Hepatocyte (in vitro differentiated cells): Measurements from ENCODE around the gene DUS2. TPM values are rescaled to one million over a fixed set of nuclear protein-coding genes. Genes with fewer than 3 reads are reported as not detected.

ENCODE experiments used
- DNase-seq: peaks from one replicate; pipeline ENCODE4 v3.0.0-alpha.2; 2016; ENCODE audit warnings: low spot score
- H2AFZ ChIP-seq: fragments of 200-600 bp; sonication (generic); 2 replicates; pipeline ENCODE4 v1.6.0; 2016; ENCODE audit warnings: antibody characterized with exemption, mild to moderate bottlenecking
- H3K27ac ChIP-seq: fragments of 200-600 bp; sonication (generic); 2 replicates; pipeline ENCODE4 v1.5.1; 2016; ENCODE audit warnings: mild to moderate bottlenecking
- H3K27me3 ChIP-seq: fragments of 200-600 bp; sonication (generic); 2 replicates; pipeline ENCODE4 v1.6.1; 2016
- H3K36me3 ChIP-seq: fragments of 200-600 bp; sonication (generic); replicated peaks from 2 replicates; pipeline ENCODE4 v1.5.1; 2016; ENCODE audit warnings: low read depth; ENCODE audit not compliant: insufficient read depth
- H3K4me1 ChIP-seq: fragments of 200-600 bp; sonication (generic); 2 replicates; pipeline ENCODE4 v1.5.1; 2016; ENCODE audit warnings: mild to moderate bottlenecking, moderate library complexity; ENCODE audit not compliant: insufficient read depth
- H3K4me2 ChIP-seq: fragments of 200-600 bp; sonication (generic); 2 replicates; pipeline ENCODE4 v1.6.0; 2016
- H3K4me3 ChIP-seq: fragments of 200-600 bp; sonication (generic); 2 replicates; pipeline ENCODE4 v1.5.1; 2016; ENCODE audit warnings: mild to moderate bottlenecking
- H3K79me2 ChIP-seq: fragments of 200-600 bp; sonication (generic); 2 replicates; pipeline ENCODE4 v1.6.0; 2017; ENCODE audit warnings: mild to moderate bottlenecking
- H3K9me2 ChIP-seq: fragments of 200-600 bp; sonication (generic); replicated peaks from 2 replicates; pipeline ENCODE4 v1.6.0; 2017; ENCODE audit warnings: mild to moderate bottlenecking; ENCODE audit not compliant: insufficient read depth
- H3K9me3 ChIP-seq: fragments of 200-600 bp; sonication (generic); 2 replicates; pipeline ENCODE4 v1.5.1; 2016; ENCODE audit warnings: low read depth, mild to moderate bottlenecking
- H4K20me1 ChIP-seq: fragments of 200-600 bp; sonication (generic); 2 replicates; pipeline ENCODE4 v1.6.0; 2016; ENCODE audit warnings: mild to moderate bottlenecking; ENCODE audit not compliant: insufficient read depth, poor library complexity, severe bottlenecking
- EZH2 ChIP-seq: fragments of 200-600 bp; sonication (generic); IDR thresholded peaks from 2 replicates; pipeline ENCODE4 v1.6.1; 2016; ENCODE audit warnings: antibody characterized with exemption, mild to moderate bottlenecking, borderline replicate concordance
- EZH2phosphoT487 ChIP-seq: fragments of 200-600 bp; sonication (generic); IDR thresholded peaks from one replicate; pipeline ENCODE4 v1.6.1; 2018; ENCODE audit warnings: antibody characterized with exemption, mild to moderate bottlenecking, low read depth, moderate library complexity; ENCODE audit not compliant: unreplicated experiment, severe bottlenecking
- WGBS: methylation state at CpG from one replicate; pipeline ENCODE4 v1.1.6; 2016; ENCODE audit warnings: low lambda C conversion rate; ENCODE audit errors: missing lambda C conversion rate; 5-methylcytosine and 5-hydroxymethylcytosine counted together
- polyA plus RNA-seq: library from polyadenylated mRNA; unstranded; fragments of >200 nt; fragmentation: Nextera tagmentation; extraction: Ambion mirVana; gene quantifications from 2 replicates; pipeline ENCODE4 v1.2.1, GENCODE V29; 2016
- total RNA-seq: library from RNA; depleted of rRNA; stranded (reverse); fragments of >200 nt; gene quantifications from 2 replicates; pipeline ENCODE4 v1.2.3, GENCODE V29; 2014
- TF ChIP-seq, protein P1 (sequence below): fragments of 200-600 bp; sonication (generic); IDR thresholded peaks from 2 replicates; pipeline ENCODE4 v1.5.1; 2016; ENCODE audit warnings: antibody characterized with exemption, mild to moderate bottlenecking; ENCODE audit not compliant: poor library complexity

DUS2 gene
- total and polyA plus RNA-seq, 2 experiments from 2014 or later = 11.8 to 18.0 TPM

DNA sequence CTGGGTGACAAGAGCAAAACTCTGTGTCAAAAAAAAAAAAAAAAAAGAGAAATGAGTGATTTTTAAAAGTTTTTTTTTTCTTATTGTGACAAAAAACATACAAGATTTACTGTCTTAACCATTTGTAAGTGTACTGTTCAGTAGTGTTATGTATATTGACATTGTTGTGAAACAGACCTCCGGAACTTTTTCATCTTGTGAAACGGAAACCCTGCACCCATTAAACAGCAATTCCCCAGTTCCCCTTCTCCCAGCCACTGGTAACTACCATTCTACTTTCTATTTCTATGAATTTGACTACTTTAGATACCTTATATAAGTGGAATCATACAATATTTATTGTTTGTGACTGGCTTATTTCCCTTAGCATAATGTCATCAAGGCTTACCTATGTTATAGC, 18.7 kb downstream of the DUS2 start:
- no peak overlapping the region for H3K4me3 ChIP-seq
- no peak overlapping the region for H2AFZ ChIP-seq
- H3K4me2 ChIP-seq = no peak overlapping the region
- H4K20me1 ChIP-seq = no peaks in the 10 kb centered on the region
- WGBS = 85% methylated on average over 2 of the region's 2 CpGs
- TF ChIP-seq EZH2phosphoT487 (no peak), EZH2 (no peak)
- TF ChIP-seq, protein P1, sequence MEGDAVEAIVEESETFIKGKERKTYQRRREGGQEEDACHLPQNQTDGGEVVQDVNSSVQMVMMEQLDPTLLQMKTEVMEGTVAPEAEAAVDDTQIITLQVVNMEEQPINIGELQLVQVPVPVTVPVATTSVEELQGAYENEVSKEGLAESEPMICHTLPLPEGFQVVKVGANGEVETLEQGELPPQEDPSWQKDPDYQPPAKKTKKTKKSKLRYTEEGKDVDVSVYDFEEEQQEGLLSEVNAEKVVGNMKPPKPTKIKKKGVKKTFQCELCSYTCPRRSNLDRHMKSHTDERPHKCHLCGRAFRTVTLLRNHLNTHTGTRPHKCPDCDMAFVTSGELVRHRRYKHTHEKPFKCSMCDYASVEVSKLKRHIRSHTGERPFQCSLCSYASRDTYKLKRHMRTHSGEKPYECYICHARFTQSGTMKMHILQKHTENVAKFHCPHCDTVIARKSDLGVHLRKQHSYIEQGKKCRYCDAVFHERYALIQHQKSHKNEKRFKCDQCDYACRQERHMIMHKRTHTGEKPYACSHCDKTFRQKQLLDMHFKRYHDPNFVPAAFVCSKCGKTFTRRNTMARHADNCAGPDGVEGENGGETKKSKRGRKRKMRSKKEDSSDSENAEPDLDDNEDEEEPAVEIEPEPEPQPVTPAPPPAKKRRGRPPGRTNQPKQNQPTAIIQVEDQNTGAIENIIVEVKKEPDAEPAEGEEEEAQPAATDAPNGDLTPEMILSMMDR = no peak
- no peak for DNase-seq
- H3K36me3 ChIP-seq = no peaks in the 10 kb centered on the region
- no peaks in the 10 kb centered on the region for H3K9me2 ChIP-seq
- no peaks in the 10 kb centered on the region for H3K79me2 ChIP-seq
- no peaks in the 10 kb centered on the region for H3K4me1 ChIP-seq
- H3K27me3 ChIP-seq = no peaks in the 10 kb centered on the region
- no peaks in the 10 kb centered on the region for H3K9me3 ChIP-seq
- no peak overlapping the region for H3K27ac ChIP-seq

DNA sequence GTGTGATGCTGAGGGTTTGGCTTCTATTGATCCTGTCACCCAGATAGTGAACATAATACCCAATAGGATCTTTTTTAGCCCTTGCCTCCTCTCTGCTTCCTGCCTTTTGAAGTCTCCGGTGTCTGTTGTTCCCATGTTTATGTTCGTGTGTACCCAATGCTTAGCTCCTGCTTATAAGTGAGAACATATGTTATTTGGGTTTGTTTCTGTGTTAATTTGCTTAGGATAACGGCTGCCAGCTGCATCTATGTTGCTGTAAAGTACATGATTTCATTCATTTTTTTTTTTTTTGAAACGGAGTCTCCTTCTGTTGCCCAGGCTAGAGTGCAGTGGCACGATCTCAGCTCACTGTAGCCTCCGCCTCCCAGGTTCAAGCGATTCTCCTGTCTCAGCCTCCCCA, 23.0 kb downstream of the DUS2 start:
- Histone ChIP-seq H3K79me2 (no peaks in the 10 kb centered on the region), H4K20me1 (no peaks in the 10 kb centered on the region), H3K9me2 (no peaks in the 10 kb centered on the region), H3K4me1 (no peaks in the 10 kb centered on the region), H3K36me3 (no peaks in the 10 kb centered on the region), H3K4me2 (no peak overlapping the region), H3K27ac (no peak overlapping the region), H3K27me3 (no peaks in the 10 kb centered on the region), H2AFZ (no peak overlapping the region), H3K4me3 (no peak overlapping the region), H3K9me3 (no peaks in the 10 kb centered on the region)
- DNase-seq = no peak
- WGBS = 72% methylated on average over 7 of the region's 7 CpGs
- TF ChIP-seq EZH2 (no peak), EZH2phosphoT487 (no peak)
- TF ChIP-seq, protein P1 = no peak

- Histone ChIP-seq H3K27ac (no peak overlapping the region), H3K36me3 (no peaks in the 10 kb centered on the region), H4K20me1 (no peaks in the 10 kb centered on the region), H3K9me2 (no peaks in the 10 kb centered on the region), H3K4me2 (no peak overlapping the region), H3K27me3 (no peaks in the 10 kb centered on the region), H3K9me3 (no peaks in the 10 kb centered on the region), H3K79me2 (no peaks in the 10 kb centered on the region), H3K4me1 (no peaks in the 10 kb centered on the region), H3K4me3 (no peak overlapping the region), H2AFZ (no peak overlapping the region)
- DNase-seq = no peak
- WGBS = 86% methylated on average over 2 of the region's 2 CpGs
- TF ChIP-seq EZH2phosphoT487 (no peak), EZH2 (no peak)
- TF ChIP-seq, protein P1 = no peak
Observed at GRCh38 chr16:68047987-68048386, 24.9 kb downstream of the DUS2 start.

DNA sequence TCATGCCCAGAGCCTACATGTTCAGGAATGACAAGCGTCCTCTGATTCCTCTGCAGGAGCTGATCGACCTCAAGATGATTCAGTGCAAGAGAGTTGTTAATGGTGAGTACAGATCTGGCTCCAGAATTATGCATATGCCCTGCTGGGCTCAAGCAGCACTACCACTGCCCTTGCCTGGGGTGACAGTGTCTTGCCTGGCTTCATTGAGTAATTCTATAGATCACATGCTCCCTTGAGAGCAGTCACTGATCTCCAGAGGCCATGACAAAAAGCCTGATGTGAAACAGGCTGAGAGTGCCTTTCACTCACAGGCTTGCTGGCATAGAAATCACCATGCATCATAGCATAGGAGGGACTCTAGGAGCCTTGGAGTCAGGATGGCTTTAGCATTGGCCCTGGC, 26.4 kb downstream of the DUS2 start:
- no peak for DNase-seq
- H3K4me1 ChIP-seq = no peaks in the 10 kb centered on the region
- no peak overlapping the region for H2AFZ ChIP-seq
- no peak overlapping the region for H3K4me2 ChIP-seq
- no peaks in the 10 kb centered on the region for H3K27me3 ChIP-seq
- no peak overlapping the region for H3K27ac ChIP-seq
- H3K9me2 ChIP-seq = no peaks in the 10 kb centered on the region
- no peaks in the 10 kb centered on the region for H3K9me3 ChIP-seq
- H4K20me1 ChIP-seq = no peaks in the 10 kb centered on the region
- 96% methylated on average over 2 of the region's 2 CpGs for WGBS
- no peaks in the 10 kb centered on the region for H3K36me3 ChIP-seq
- H3K4me3 ChIP-seq = no peak overlapping the region
- H3K79me2 ChIP-seq = no peaks in the 10 kb centered on the region
- TF ChIP-seq EZH2 (no peak), EZH2phosphoT487 (no peak)
- TF ChIP-seq, protein P1 = no peak
